ENCODE data around the gene AP3B1. TPM values are rescaled to one million over a fixed set of nuclear protein-coding genes. Genes with fewer than 3 reads are reported as not detected.

Gene AP3B1
- total RNA-seq, 1 experiment from 2014 or later, result 45.3 TPM

DNA sequence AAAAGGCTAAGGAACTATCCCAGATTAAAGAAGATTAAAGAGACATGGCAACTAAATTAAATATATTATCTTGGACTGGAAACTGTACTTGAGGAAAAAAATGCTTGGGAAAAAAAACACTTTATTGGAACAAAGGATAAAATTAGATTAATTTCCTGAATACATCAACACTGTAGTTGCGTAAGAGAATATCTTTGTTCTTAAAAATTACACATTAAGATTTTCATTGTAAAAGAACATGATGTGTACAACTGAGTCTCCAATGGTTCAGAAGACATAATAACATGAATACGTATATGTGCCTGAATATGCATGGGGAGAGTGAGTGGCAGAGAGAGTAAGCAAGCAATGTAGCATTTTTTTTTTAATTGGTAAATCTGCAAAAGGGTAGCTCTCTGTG lies 2.8 kb downstream of the AP3B1 start:
- POLR2A ChIA-PET (ENCODE audit: low non-redundant PET), result no interaction called here
- intact Hi-C loops (cut with micrococcal nuclease; ENCODE audit: unreplicated experiment), result no loop called here

DNA sequence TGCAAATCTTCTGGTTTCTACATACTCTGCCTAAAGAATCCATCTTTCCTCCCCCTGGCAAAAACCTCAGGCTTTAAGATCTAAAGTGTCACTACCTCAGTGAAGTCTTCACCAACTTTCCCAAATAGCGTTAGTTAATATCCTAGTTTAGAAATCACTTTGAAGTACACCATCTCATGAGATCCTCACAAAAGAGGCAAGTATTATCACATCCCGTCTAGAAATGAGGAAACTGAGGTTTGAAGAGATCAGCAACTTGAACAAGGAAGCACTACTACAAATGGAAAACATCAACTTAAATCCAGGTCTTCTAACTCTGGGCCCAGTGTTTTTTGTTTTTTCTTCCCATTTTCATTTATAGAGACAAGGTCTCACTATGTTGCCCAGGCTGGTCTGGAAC lies 4.6 kb downstream of the AP3B1 start:
- POLR2A ChIA-PET (ENCODE audit: low non-redundant PET), result interaction anchor here (0.7 kb wide), 1 partner anchor 44 kb away, joined by 4 read pairs; no protein-coding TSS in a partner anchor
- Histone ChIP-seq H3K4me3 (ENCODE audit: low read depth, low read length, poor library complexity, severe bottlenecking) (no peak overlapping the region), H3K27me3 (replicated peaks; ENCODE audit: insufficient read depth, low read depth, low read length, poor library complexity) (no peaks in the 10 kb centered on the region), H3K9me3 (ENCODE audit: low read depth, low read length, poor library complexity, severe bottlenecking) (no peaks in the 10 kb centered on the region), H3K36me3 (ENCODE audit: insufficient read depth, low read length, poor library complexity, severe bottlenecking) (no peaks in the 10 kb centered on the region), H3K4me1 (ENCODE audit: insufficient read depth, low read length, poor library complexity, severe bottlenecking) (peaks cover 23% of the 10 kb centered on the region), H3K27ac (ENCODE audit: low read depth, low read length, poor library complexity, severe bottlenecking) (no peak overlapping the region)
- TF ChIP-seq CTCF (conservative IDR thresholded peaks at IDR 0.05; ENCODE audit: low read depth, low read length) (no peak), EZH2 (IDR thresholded peaks at IDR 0.05; ENCODE audit: borderline replicate concordance, low read depth, low read length, poor library complexity, severe bottlenecking) (no peak)
- CTCF ChIA-PET, result no interaction called here
- intact Hi-C loops (cut with micrococcal nuclease; ENCODE audit: unreplicated experiment), result no loop called here
- no peak for DNase-seq (ENCODE audit: low spot score)
- BruUV-seq (replicated peaks), result no TSS peak

More for the DNA sequence above, 2.8 kb downstream of the AP3B1 start:
- H3K4me1 ChIP-seq (ENCODE audit: insufficient read depth, low read length, poor library complexity, severe bottlenecking), result peaks cover 30% of the 10 kb centered on the region
- no peaks in the 10 kb centered on the region for H3K27me3 ChIP-seq (replicated peaks; ENCODE audit: insufficient read depth, low read depth, low read length, poor library complexity)
- no peaks in the 10 kb centered on the region for H3K9me3 ChIP-seq (ENCODE audit: low read depth, low read length, poor library complexity, severe bottlenecking)
- CTCF ChIA-PET, result no interaction called here
- H3K36me3 ChIP-seq (ENCODE audit: insufficient read depth, low read length, poor library complexity, severe bottlenecking), result no peaks in the 10 kb centered on the region
- no peak for TF ChIP-seq CTCF (conservative IDR thresholded peaks at IDR 0.05; ENCODE audit: low read depth, low read length)
- TF ChIP-seq EZH2 (IDR thresholded peaks at IDR 0.05; ENCODE audit: borderline replicate concordance, low read depth, low read length, poor library complexity, severe bottlenecking), result no peak
- no peak overlapping the region for H3K27ac ChIP-seq (ENCODE audit: low read depth, low read length, poor library complexity, severe bottlenecking)
- H3K4me3 ChIP-seq (ENCODE audit: low read depth, low read length, poor library complexity, severe bottlenecking), result no peak overlapping the region
- DNase-seq (ENCODE audit: low spot score), result no peak
- no TSS peak for BruUV-seq (replicated peaks)

GRCh38 chr5:78288246-78288645 lies 6.3 kb downstream of the AP3B1 start:
- H3K4me3 ChIP-seq (ENCODE audit: low read depth, low read length, poor library complexity, severe bottlenecking), result no peak overlapping the region
- no peaks in the 10 kb centered on the region for H3K36me3 ChIP-seq (ENCODE audit: insufficient read depth, low read length, poor library complexity, severe bottlenecking)
- ChIA-PET POLR2A (ENCODE audit: low non-redundant PET) (no interaction called here), CTCF (no interaction called here)
- BruUV-seq (replicated peaks), result no TSS peak
- no peak for DNase-seq (ENCODE audit: low spot score)
- H3K4me1 ChIP-seq (ENCODE audit: insufficient read depth, low read length, poor library complexity, severe bottlenecking), result peaks cover 19% of the 10 kb centered on the region
- H3K27me3 ChIP-seq (replicated peaks; ENCODE audit: insufficient read depth, low read depth, low read length, poor library complexity), result no peaks in the 10 kb centered on the region
- H3K27ac ChIP-seq (ENCODE audit: low read depth, low read length, poor library complexity, severe bottlenecking), result no peak overlapping the region
- intact Hi-C loops (cut with micrococcal nuclease; ENCODE audit: unreplicated experiment), result no loop called here
- no peaks in the 10 kb centered on the region for H3K9me3 ChIP-seq (ENCODE audit: low read depth, low read length, poor library complexity, severe bottlenecking)
- no peak for TF ChIP-seq EZH2 (IDR thresholded peaks at IDR 0.05; ENCODE audit: borderline replicate concordance, low read depth, low read length, poor library complexity, severe bottlenecking)
- TF ChIP-seq CTCF (conservative IDR thresholded peaks at IDR 0.05; ENCODE audit: low read depth, low read length), result no peak
